HG02870 (cell line): ENCODE results near the gene PCBP2.
"Not testable (repeated sequence)": the region's sequence is repeated elsewhere in the genome, so short reads cannot be mapped to it uniquely, and the experiment has no call there.

Experiments used
- ATAC-seq: cut with Tn5 transposase; IDR thresholded peaks from one replicate; pipeline ENCODE4 v1.9.1; 2021; ENCODE audit warnings: mild to moderate bottlenecking, moderate library complexity; ENCODE audit not compliant: unreplicated experiment

The PCBP2 gene

GRCh38 chr12:53451661-53452158 is at the start of gene PCBP2:
PCBP2 (plus strand) TSS chr12:53452102; CDS start chr12:53454801, 2,699 bp downstream.
- ATAC-seq, result peak; percentile 96

GRCh38 chr12:53402351-53402750 is 49.6 kb upstream of the PCBP2 start:
- ATAC-seq, result not testable (repeated sequence)

GRCh38 chr12:53402871-53403270 is 49.0 kb upstream of the PCBP2 start:
- ATAC-seq, result no peak

- ATAC-seq, result no peak
Measured at GRCh38 chr12:53410951-53411350, 41.0 kb upstream of the PCBP2 start.

- no peak for ATAC-seq
Measured at GRCh38 chr12:53413485-53414204, 38.3 kb upstream of the PCBP2 start.

- no peak for ATAC-seq
Measured at GRCh38 chr12:53414756-53415417, 37.0 kb upstream of the PCBP2 start.

GRCh38 chr12:53415752-53416389 is 36.0 kb upstream of the PCBP2 start:
- ATAC-seq, result not testable (repeated sequence)

GRCh38 chr12:53417291-53417816 is 34.5 kb upstream of the PCBP2 start:
- ATAC-seq, result not testable (repeated sequence)

- ATAC-seq, result no peak
Measured at GRCh38 chr12:53418221-53418620, 33.7 kb upstream of the PCBP2 start.

- ATAC-seq, result no peak
Measured at GRCh38 chr12:53419756-53420155, 32.1 kb upstream of the PCBP2 start.

- ATAC-seq, result not testable (repeated sequence)
Measured at GRCh38 chr12:53422247-53422646, 29.7 kb upstream of the PCBP2 start.

GRCh38 chr12:53423597-53423996 is 28.3 kb upstream of the PCBP2 start, which contains the start of gene AMHR2:
AMHR2 (plus strand) TSS chr12:53423855; CDS start chr12:53423935, 80 bp downstream.
- ATAC-seq, result no peak

GRCh38 chr12:53424626-53425514 is 27.0 kb upstream of the PCBP2 start:
- no peak for ATAC-seq

- no peak for ATAC-seq
Measured at GRCh38 chr12:53425515-53426150, 26.3 kb upstream of the PCBP2 start.

- no peak for ATAC-seq
Measured at GRCh38 chr12:53427905-53428594, 23.9 kb upstream of the PCBP2 start.

- no peak for ATAC-seq
Measured at GRCh38 chr12:53428741-53429140, 23.2 kb upstream of the PCBP2 start.

GRCh38 chr12:53430116-53430515 is 21.8 kb upstream of the PCBP2 start:
- ATAC-seq, result no peak

- ATAC-seq, result no peak
Measured at GRCh38 chr12:53431187-53431586, 20.7 kb upstream of the PCBP2 start.

- ATAC-seq, result not testable (repeated sequence)
Measured at GRCh38 chr12:53435326-53435725, 16.6 kb upstream of the PCBP2 start.
